GOT3 (cell line): ENCODE data around the gene SPEM1.

Source experiments
- DNase-seq: peaks from one replicate; lab custom pipeline; 2025; ENCODE audit warnings: mixed read lengths; lab: John Stamatoyannopoulos, UW

SPEM1 gene

GRCh38 chr17:7419819-7420610, at the start of gene SPEM1:
Gene SPEM1 (plus strand): TSS chr17:7420324. CDS start chr17:7420385, 61 bp downstream.
- DNase-seq = no peak

- DNase-seq = no peak
These were observed 49.3 kb upstream of the SPEM1 start for GRCh38 chr17:7370853-7371252.

GRCh38 chr17:7374353-7374752, 45.8 kb upstream of the SPEM1 start:
- no peak for DNase-seq

GRCh38 chr17:7379134-7379533, 41.0 kb upstream of the SPEM1 start:
- DNase-seq = no peak

GRCh38 chr17:7380321-7380720, 39.8 kb upstream of the SPEM1 start:
- DNase-seq = no peak

- DNase-seq = no peak
These were observed 39.1 kb upstream of the SPEM1 start, which contains the start of gene TNK1 for GRCh38 chr17:7380855-7381683. Gene TNK1 (plus strand): TSS chr17:7381089. CDS start chr17:7382927, 1,838 bp downstream.

GRCh38 chr17:7382901-7383300, 37.2 kb upstream of the SPEM1 start:
- no peak for DNase-seq

- no peak for DNase-seq
These were observed 36.8 kb upstream of the SPEM1 start for GRCh38 chr17:7383371-7383741.

GRCh38 chr17:7383742-7384488, 36.2 kb upstream of the SPEM1 start:
- no peak for DNase-seq

GRCh38 chr17:7384489-7385081, 35.5 kb upstream of the SPEM1 start:
- no peak for DNase-seq

- DNase-seq = no peak
These were observed 31.3 kb upstream of the SPEM1 start for GRCh38 chr17:7388856-7389255.

- DNase-seq = no peak
These were observed 29.9 kb upstream of the SPEM1 start for GRCh38 chr17:7389924-7390910.

- DNase-seq = no peak
These were observed 28.8 kb upstream of the SPEM1 start for GRCh38 chr17:7391307-7391706.

GRCh38 chr17:7392696-7393612, 27.2 kb upstream of the SPEM1 start:
- DNase-seq = no peak

- no peak for DNase-seq
These were observed 26.3 kb upstream of the SPEM1 start for GRCh38 chr17:7393613-7394451.

GRCh38 chr17:7394452-7395191, 25.5 kb upstream of the SPEM1 start, which contains the start of gene PLSCR3:
Gene PLSCR3 (minus strand): TSS chr17:7394525. CDS start chr17:7394110, 415 bp downstream.
- peak; percentile 77 for DNase-seq

GRCh38 chr17:7396147-7396546, 24.0 kb upstream of the SPEM1 start:
- no peak for DNase-seq

- no peak for DNase-seq
These were observed 21.5 kb upstream of the SPEM1 start for GRCh38 chr17:7398612-7399011.
